Measurements from ENCODE around the gene NHLRC4.

GRCh38 chr16:574021-574760 lies 7.4 kb downstream of the NHLRC4 start:
- TF ChIP-seq PHF8 (conservative IDR thresholded peaks at IDR 0.05; ENCODE audit: low read depth, low read length) (no peak), HDAC6 (IDR thresholded peaks at IDR 0.05; ENCODE audit: low read depth, low read length) (no peak)

Measured in H1 (cell line).